ENCODE data around the gene SUPT20HL1. TPM values are rescaled to one million over a fixed set of nuclear protein-coding genes. Genes with fewer than 3 reads are reported as not detected.
"Not testable (repeated sequence)": the region's sequence is repeated elsewhere in the genome, so short reads cannot be mapped to it uniquely, and the experiment has no call there.

The SUPT20HL1 gene
- total RNA-seq, 4 donors from 2014 or later = not detected

DNA sequence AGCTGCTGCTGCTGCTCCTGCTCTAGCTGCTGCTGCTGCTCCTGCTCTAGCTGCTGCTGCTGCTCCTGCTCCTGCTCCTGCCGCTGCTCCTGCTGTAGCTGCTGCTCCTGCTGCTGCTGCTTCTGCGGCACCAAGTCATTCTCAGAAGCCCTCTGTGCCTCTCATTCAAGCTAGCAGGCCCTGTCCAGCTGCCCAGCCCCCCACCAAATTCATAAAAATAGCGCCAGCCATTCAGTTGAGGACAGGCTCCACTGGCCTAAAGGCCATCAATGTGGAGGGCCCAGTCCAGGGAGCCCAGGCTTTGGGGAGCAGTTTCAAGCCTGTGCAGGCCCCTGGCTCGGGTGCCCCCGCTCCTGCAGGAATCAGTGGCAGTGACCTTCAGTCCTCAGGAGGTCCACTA lies 3.9 kb downstream of the SUPT20HL1 start:
- H3K4me3 ChIP-seq (replicated peaks in 1 of 3) = no peak overlapping the region
- 63% methylated on average over 5 of the region's 5 CpGs; no CpG with 5 or more reads in 1 of the 2 donors for WGBS, 2 donors
- no peak for TF ChIP-seq POLR2A (IDR thresholded peaks at IDR 0.05)
- H3K9me3 ChIP-seq = no peaks in the 10 kb centered on the region
- H3K4me1 ChIP-seq = no peaks in the 10 kb centered on the region
- intact Hi-C loops (cut with DNase I) = no loop called here
- H3K27ac ChIP-seq = no peak overlapping the region
- no peaks in the 10 kb centered on the region for H3K27me3 ChIP-seq
- H3K36me3 ChIP-seq = no peaks in the 10 kb centered on the region
- DNase-seq = no peak

DNA sequence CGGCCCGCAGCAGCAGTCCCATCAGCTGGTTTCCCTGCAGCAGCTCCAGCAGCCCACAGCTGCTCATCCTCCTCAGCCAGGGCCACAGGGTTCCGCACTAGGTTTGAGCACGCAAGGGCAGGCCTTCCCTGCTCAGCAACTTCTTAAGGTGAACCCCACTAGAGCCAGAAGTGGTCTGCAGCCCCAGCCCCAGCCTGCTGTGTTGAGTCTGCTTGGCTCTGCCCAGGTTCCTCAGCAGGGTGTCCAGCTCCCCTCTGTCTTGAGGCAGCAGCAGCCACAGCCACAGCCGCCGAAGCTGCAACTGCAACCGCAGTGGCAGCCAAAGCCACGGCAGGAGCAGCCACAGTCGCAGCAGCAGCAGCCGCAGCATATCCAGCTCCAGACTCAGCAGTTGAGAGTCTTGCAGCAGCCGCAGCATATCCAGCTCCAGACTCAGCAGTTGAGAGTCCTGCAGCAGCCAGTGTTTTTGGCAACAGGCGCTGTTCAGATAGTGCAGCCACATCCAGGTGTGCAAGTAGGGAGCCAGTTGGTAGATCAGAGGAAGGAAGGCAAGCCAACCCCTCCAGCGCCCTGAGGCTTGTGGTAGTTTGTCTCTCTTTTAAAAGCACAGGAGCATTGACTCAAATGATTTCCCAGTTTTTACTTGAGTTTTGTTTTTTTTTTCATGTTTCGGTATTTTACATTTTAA lies 4.6 kb downstream of the SUPT20HL1 start:
- H3K4me1 ChIP-seq = no peaks in the 10 kb centered on the region
- no peak for TF ChIP-seq POLR2A (IDR thresholded peaks at IDR 0.05)
- TF ChIP-seq, protein P1, sequence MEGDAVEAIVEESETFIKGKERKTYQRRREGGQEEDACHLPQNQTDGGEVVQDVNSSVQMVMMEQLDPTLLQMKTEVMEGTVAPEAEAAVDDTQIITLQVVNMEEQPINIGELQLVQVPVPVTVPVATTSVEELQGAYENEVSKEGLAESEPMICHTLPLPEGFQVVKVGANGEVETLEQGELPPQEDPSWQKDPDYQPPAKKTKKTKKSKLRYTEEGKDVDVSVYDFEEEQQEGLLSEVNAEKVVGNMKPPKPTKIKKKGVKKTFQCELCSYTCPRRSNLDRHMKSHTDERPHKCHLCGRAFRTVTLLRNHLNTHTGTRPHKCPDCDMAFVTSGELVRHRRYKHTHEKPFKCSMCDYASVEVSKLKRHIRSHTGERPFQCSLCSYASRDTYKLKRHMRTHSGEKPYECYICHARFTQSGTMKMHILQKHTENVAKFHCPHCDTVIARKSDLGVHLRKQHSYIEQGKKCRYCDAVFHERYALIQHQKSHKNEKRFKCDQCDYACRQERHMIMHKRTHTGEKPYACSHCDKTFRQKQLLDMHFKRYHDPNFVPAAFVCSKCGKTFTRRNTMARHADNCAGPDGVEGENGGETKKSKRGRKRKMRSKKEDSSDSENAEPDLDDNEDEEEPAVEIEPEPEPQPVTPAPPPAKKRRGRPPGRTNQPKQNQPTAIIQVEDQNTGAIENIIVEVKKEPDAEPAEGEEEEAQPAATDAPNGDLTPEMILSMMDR (IDR thresholded peaks at IDR 0.05) = no peak
- WGBS, 2 donors = 73% methylated on average over 3 of the region's 14 CpGs
- H3K36me3 ChIP-seq = no peaks in the 10 kb centered on the region
- no peak overlapping the region for H3K4me3 ChIP-seq (replicated peaks in 1 of 3)
- no peaks in the 10 kb centered on the region for H3K27me3 ChIP-seq
- intact Hi-C loops (cut with DNase I) = no loop called here
- H3K27ac ChIP-seq = no peak overlapping the region
- no peak for DNase-seq
- H3K9me3 ChIP-seq = no peaks in the 10 kb centered on the region

DNA sequence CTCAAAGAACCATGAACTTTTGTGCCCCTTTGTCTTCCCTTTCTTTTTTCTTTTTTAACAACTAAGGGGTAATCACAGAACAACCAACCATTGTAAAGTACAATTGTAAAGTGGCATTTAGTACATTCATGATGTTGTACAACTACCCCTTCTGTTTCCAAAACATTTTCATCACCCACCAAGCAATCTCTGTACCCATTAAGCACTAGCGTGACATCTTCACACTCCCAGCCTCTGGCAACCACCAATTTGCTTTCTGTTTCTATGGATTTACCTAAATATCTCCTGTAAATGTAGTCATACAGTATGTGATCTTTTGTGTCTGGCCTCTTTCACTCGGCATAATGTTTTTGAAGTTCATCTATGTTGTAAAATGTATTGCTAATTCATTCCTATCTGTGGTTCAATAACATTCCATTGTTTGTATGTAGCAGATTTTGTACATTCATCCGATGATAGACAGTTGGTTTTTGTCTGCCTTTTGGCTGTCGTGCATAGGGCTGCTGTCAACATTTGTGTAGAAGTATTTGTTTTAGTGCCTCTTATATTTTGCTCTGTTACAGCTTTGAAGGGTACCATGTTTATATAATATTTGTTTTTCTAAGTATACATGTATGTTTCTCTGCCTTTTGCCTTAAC lies 6.4 kb downstream of the SUPT20HL1 start:
- intact Hi-C loops (cut with DNase I) = not testable (repeated sequence)
- 93 to 94% methylated on average over 4 of the region's 4 CpGs for WGBS, 2 donors

DNA sequence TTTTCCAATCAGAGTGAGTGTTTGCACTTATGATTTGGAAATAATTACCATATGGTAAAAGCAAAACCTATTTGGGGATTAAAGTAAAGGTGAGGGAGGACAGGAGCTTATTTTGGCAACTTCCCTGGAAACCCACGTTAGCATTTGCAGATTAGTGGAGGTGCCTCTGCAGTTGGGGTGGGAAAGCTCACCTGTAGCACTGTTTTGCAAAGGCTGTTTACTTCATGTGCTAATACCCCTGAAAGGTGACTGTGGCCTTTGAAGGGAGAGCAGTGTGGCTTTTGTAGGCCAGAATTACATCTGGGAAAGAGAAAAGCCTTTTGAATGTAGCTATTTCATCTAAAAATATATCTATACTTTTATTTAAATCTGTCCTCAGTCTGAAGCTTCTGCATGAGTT lies 9.4 kb downstream of the SUPT20HL1 start:
- Histone ChIP-seq H3K9me3 (no peaks in the 10 kb centered on the region), H3K4me1 (no peaks in the 10 kb centered on the region), H3K36me3 (no peaks in the 10 kb centered on the region), H3K4me3 (replicated peaks in 1 of 3) (no peak overlapping the region), H3K27ac (no peak overlapping the region), H3K27me3 (peaks cover 7% of the 10 kb centered on the region)
- TF ChIP-seq POLR2A (IDR thresholded peaks at IDR 0.05) = no peak
- TF ChIP-seq, protein P1 (IDR thresholded peaks at IDR 0.05) = no peak
- 73 to 81% methylated on average over 1 of the region's 1 CpG for WGBS, 2 donors
- intact Hi-C loops (cut with DNase I) = no loop called here
- no peak for DNase-seq

More for the DNA sequence above, 6.4 kb downstream of the SUPT20HL1 start:
- not testable (repeated sequence) for H3K27me3 ChIP-seq; H3K9me3 ChIP-seq; H3K36me3 ChIP-seq; H3K27ac ChIP-seq; DNase-seq; H3K4me1 ChIP-seq; H3K4me3 ChIP-seq (replicated peaks in 1 of 3)

DNA sequence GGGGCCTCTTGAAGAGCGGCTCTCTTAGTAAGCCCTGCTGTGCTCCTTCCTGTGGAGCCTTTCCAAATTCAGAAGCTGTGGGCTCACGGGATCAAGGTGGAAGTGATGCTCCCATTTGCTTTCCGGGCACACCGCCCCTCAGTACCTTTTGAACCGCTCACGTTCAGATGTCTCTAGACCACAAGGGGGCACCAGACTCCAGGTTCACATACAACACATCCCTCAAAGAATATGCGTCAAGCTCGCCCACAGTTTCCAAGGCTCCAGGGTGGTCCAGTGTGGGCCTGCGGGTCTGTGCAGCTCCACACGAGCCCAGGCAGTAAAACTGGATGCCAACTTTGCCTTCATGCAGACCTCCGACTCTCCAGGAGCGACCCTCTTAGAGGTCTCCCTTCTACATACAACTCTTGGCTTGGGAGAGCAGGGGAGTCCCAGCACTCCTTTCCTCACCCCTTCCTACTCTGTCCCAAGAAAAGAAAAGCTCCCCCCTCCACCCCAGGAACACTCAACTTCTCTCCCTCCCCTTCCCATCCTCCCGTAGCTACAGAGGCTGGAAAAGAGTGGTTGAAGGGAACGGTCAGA lies 11.0 kb downstream of the SUPT20HL1 start:
- intact Hi-C loops (cut with DNase I) = no loop called here
- H3K4me1 ChIP-seq = no peaks in the 10 kb centered on the region
- H3K4me3 ChIP-seq (replicated peaks in 1 of 3) = no peak overlapping the region
- DNase-seq = peak; percentile 47 to 51
- H3K27me3 ChIP-seq = peaks cover 7% of the 10 kb centered on the region
- TF ChIP-seq, protein P1 (IDR thresholded peaks at IDR 0.05) = peak; percentile 17 to 53 (median 31)
- TF ChIP-seq POLR2A (IDR thresholded peaks at IDR 0.05) = no peak
- 0 to 28% methylated on average over 3 to 8 of the region's 14 CpGs for WGBS, 2 donors
- no peak overlapping the region for H3K27ac ChIP-seq
- no peaks in the 10 kb centered on the region for H3K36me3 ChIP-seq
- H3K9me3 ChIP-seq = no peaks in the 10 kb centered on the region
